ENCODE measurements around the gene ACOXL.

ACOXL gene

GRCh38 chr2:110860630-110861029, 128.3 kb downstream of the ACOXL start:
- DNase-seq: no peak

- no peak for DNase-seq
Observed at GRCh38 chr2:110861616-110862260, 129.4 kb downstream of the ACOXL start.

- no peak for DNase-seq
Observed at GRCh38 chr2:110863726-110864125, 131.4 kb downstream of the ACOXL start.

GRCh38 chr2:110864176-110864575, 131.8 kb downstream of the ACOXL start:
- DNase-seq: no peak

- DNase-seq: no peak
Observed at GRCh38 chr2:110864731-110865130, 132.4 kb downstream of the ACOXL start.

- DNase-seq: no peak
Observed at GRCh38 chr2:110865188-110865587, 132.8 kb downstream of the ACOXL start.

GRCh38 chr2:110866045-110866444, 133.7 kb downstream of the ACOXL start:
- no peak for DNase-seq

- no peak for DNase-seq
Observed at GRCh38 chr2:110866466-110866865, 134.1 kb downstream of the ACOXL start.

- DNase-seq: no peak
Observed at GRCh38 chr2:110867078-110867477, 134.7 kb downstream of the ACOXL start.

- no peak for DNase-seq
Observed at GRCh38 chr2:110868971-110869370, 136.6 kb downstream of the ACOXL start.

GRCh38 chr2:110869472-110870446, 137.4 kb downstream of the ACOXL start:
- DNase-seq: no peak

GRCh38 chr2:110870545-110870944, 138.2 kb downstream of the ACOXL start:
- no peak for DNase-seq

GRCh38 chr2:110871637-110872036, 139.3 kb downstream of the ACOXL start:
- DNase-seq: no peak

- no peak for DNase-seq
Observed at GRCh38 chr2:110872521-110872920, 140.1 kb downstream of the ACOXL start.

GRCh38 chr2:110873056-110873502, 140.7 kb downstream of the ACOXL start:
- DNase-seq: no peak

- DNase-seq: no peak
Observed at GRCh38 chr2:110873597-110874452, 141.5 kb downstream of the ACOXL start.

GRCh38 chr2:110874453-110875383, 142.3 kb downstream of the ACOXL start:
- no peak for DNase-seq

- no peak for DNase-seq
Observed at GRCh38 chr2:110875384-110875725, 143.0 kb downstream of the ACOXL start.

- peak; percentile 18 for DNase-seq
Observed at GRCh38 chr2:110876167-110876999, 144.0 kb downstream of the ACOXL start.

- no peak for DNase-seq
Observed at GRCh38 chr2:110877031-110877827, 144.9 kb downstream of the ACOXL start.

All from OCI-M1 (cell line).